Measurements from ENCODE around the gene ECSCR. TPM values are rescaled to one million over a fixed set of nuclear protein-coding genes. Genes with fewer than 3 reads are reported as not detected.
"Not testable (repeated sequence)": the region's sequence is repeated elsewhere in the genome, so short reads cannot be mapped to it uniquely, and the experiment has no call there.

ECSCR gene
- total and polyA plus RNA-seq, 7 experiments from 2014 or later, result 0.19 to 0.73 (median 0.37) TPM; not detected in 3

GRCh38 chr5:139443831-139444453, 18.6 kb downstream of the ECSCR start:
- ATAC-seq (no peak), DNase-seq (peak in 5 of 9 donors; percentile 36 to 56 (median 44))
- peaks cover 26 to 77% (median 67%) of the 10 kb centered on the region in 7 donors for H3K4me1 Mint-ChIP-seq

GRCh38 chr5:139440416-139440815, 22.1 kb downstream of the ECSCR start:
- H3K27ac ChIP-seq (ENCODE audit: low read depth, low read length), result not testable (repeated sequence)
- peaks cover 24 to 60% (median 52%) of the 10 kb centered on the region in 7 donors for H3K4me1 Mint-ChIP-seq

More at GRCh38 chr5:139443831-139444453, 18.6 kb downstream of the ECSCR start:
- Mint-ChIP-seq H3K27me3 (no peaks in the 10 kb centered on the region), H3K27ac (peak overlapping the region; percentile 41 to 93 (median 87)), H3K36me3 (peaks cover 0 to 6% (median 0%) of the 10 kb centered on the region in 5 donors), H3K4me3 (peak overlapping the region in 8 of 10 donors; percentile 15 to 76 (median 24)), H3K9me3 (no peaks in the 10 kb centered on the region)
- intact Hi-C loops (cut with micrococcal nuclease), result loop anchor here in 1 of 2 donors (1.0 kb wide), 1 partner anchor 14 kb away; no protein-coding TSS in a partner anchor
- ChIA-PET CTCF (interaction anchor here (0.7 to 8.1 kb wide), 2 partner anchors 70 to 206 kb away, joined by 3 to 60 read pairs; no protein-coding TSS in a partner anchor), POLR2A (interaction anchor here (0.6 to 2.2 kb wide), 9 partner anchors 11 to 74 kb away, joined by 3 to 12 read pairs (median 3); partner anchors contain the start of genes SMIM33 and STING1)
- Histone ChIP-seq H3K9me3 (ENCODE audit: control insufficient read depth in 2 of 3, low read length in 3 of 3) (no peaks in the 10 kb centered on the region), H3K36me3 (ENCODE audit: control insufficient read depth in 2 of 3, insufficient read depth in 3 of 3, low read length in 3 of 3) (peaks cover 0 to 3% (median 0%) of the 10 kb centered on the region in 3 experiments), H3K4me3 (ENCODE audit: low read length) (no peak overlapping the region), H3K27ac (ENCODE audit: low read depth, low read length) (no peak overlapping the region), H3K4me1 (ENCODE audit: control insufficient read depth in 2 of 2, insufficient read depth in 2 of 2, low read length in 2 of 2) (peaks cover 18 to 22% of the 10 kb centered on the region in 2 donors), H3K27me3 (ENCODE audit: control insufficient read depth in 2 of 2, insufficient read depth in 2 of 2, low read length in 2 of 2) (no peaks in the 10 kb centered on the region)

GRCh38 chr5:139439013-139439903, 23.3 kb downstream of the ECSCR start, which contains the start of gene DNAJC18:
TSS of gene DNAJC18 (minus strand) at chr5:139439525. CDS start at chr5:139439445, 80 bp downstream.
- Histone ChIP-seq H3K36me3 (ENCODE audit: control insufficient read depth in 2 of 3, insufficient read depth in 3 of 3, low read length in 3 of 3) (peaks cover 0 to 3% (median 0%) of the 10 kb centered on the region in 3 experiments), H3K4me1 (ENCODE audit: control insufficient read depth in 2 of 2, insufficient read depth in 2 of 2, low read length in 2 of 2) (peaks cover 15 to 26% of the 10 kb centered on the region in 2 donors), H3K4me3 (ENCODE audit: low read length) (peak within 1 kb of the TSS; percentile 86), H3K9me3 (ENCODE audit: control insufficient read depth in 2 of 3, low read length in 3 of 3) (no peaks in the 10 kb centered on the region), H3K27ac (ENCODE audit: low read depth, low read length) (peak within 1 kb of the TSS; percentile 100), H3K27me3 (ENCODE audit: control insufficient read depth in 2 of 2, insufficient read depth in 2 of 2, low read length in 2 of 2) (no peaks in the 10 kb centered on the region)
- Mint-ChIP-seq H3K9me3 (no peaks in the 10 kb centered on the region), H3K27ac (peak within 1 kb of the TSS; percentile 96 to 100 (median 99)), H3K36me3 (peaks cover 0 to 14% (median 8%) of the 10 kb centered on the region in 5 donors), H3K4me3 (peak within 1 kb of the TSS; percentile 84 to 99 (median 98)), H3K27me3 (no peaks in the 10 kb centered on the region), H3K4me1 (peaks cover 23 to 64% (median 45%) of the 10 kb centered on the region in 7 donors)
- ATAC-seq (peak; percentile 96), DNase-seq (peak; percentile 71 to 90 (median 85))
- ChIA-PET POLR2A (interaction anchor here (0.5 to 5.1 kb wide), 26 partner anchors 9 to 146 kb away, joined by 3 to 54 read pairs (median 4); partner anchors contain the start of genes MATR3, PAIP2, SMIM33 and SPATA24), CTCF (interaction anchor here (1.2 to 8.1 kb wide), 5 partner anchors 14 to 75 kb away, joined by 3 to 60 read pairs (median 5); partner anchors contain the start of genes ECSCR and STING1)
- intact Hi-C loops (cut with micrococcal nuclease), result loop anchor here (1.0 to 5.0 kb wide), 13 partner anchors 17 to 308 kb away; partner anchors contain the start of genes SPATA24 (in 2 of the 2), STING1 (in 2 of the 2), UBE2D2 (in 2 of the 2) and MATR3 (in 1 of the 2)

More at GRCh38 chr5:139440416-139440815, 22.1 kb downstream of the ECSCR start:
- H3K27me3 ChIP-seq (ENCODE audit: control insufficient read depth in 2 of 2, insufficient read depth in 2 of 2, low read length in 2 of 2); intact Hi-C loops (cut with micrococcal nuclease); DNase-seq; H3K9me3 Mint-ChIP-seq; H3K4me3 ChIP-seq (ENCODE audit: low read length); ATAC-seq; H3K36me3 Mint-ChIP-seq; H3K9me3 ChIP-seq (ENCODE audit: control insufficient read depth in 2 of 3, low read length in 3 of 3); H3K36me3 ChIP-seq (ENCODE audit: control insufficient read depth in 2 of 3, insufficient read depth in 3 of 3, low read length in 3 of 3); H3K27me3 Mint-ChIP-seq: not testable (repeated sequence)
- H3K27ac Mint-ChIP-seq, result peak overlapping the region in 6 of 9 donors; percentile 96 to 100 (median 99)
- ChIA-PET CTCF (interaction anchor here (1.2 to 8.1 kb wide), 2 partner anchors 34 to 73 kb away, joined by 3 to 60 read pairs; no protein-coding TSS in a partner anchor), POLR2A (interaction anchor here (1.0 to 5.1 kb wide), 10 partner anchors 9 to 100 kb away, joined by 3 to 54 read pairs (median 5); partner anchors contain the start of genes PAIP2, SMIM33 and STING1)
- peaks cover 15 to 28% of the 10 kb centered on the region in 2 donors for H3K4me1 ChIP-seq (ENCODE audit: control insufficient read depth in 2 of 2, insufficient read depth in 2 of 2, low read length in 2 of 2)
- H3K4me3 Mint-ChIP-seq, result peak overlapping the region in 5 of 10 donors; percentile 84 to 99 (median 95)

- H3K4me3 ChIP-seq (ENCODE audit: low read length), result no peak overlapping the region
These were observed 23.9 kb downstream of the ECSCR start for GRCh38 chr5:139438707-139439012.

GRCh38 chr5:139435676-139436075, 26.9 kb downstream of the ECSCR start:
- no peak for ATAC-seq
- no peak overlapping the region for H3K27ac ChIP-seq (ENCODE audit: low read depth, low read length)
- intact Hi-C loops (cut with micrococcal nuclease), result loop anchor here in 1 of 2 donors (5.0 kb wide), 1 partner anchor 312 kb away; no protein-coding TSS in a partner anchor
- Mint-ChIP-seq H3K27me3 (no peaks in the 10 kb centered on the region), H3K4me3 (no peak overlapping the region), H3K4me1 (peaks cover 13 to 35% (median 24%) of the 10 kb centered on the region in 7 donors), H3K36me3 (peaks cover 0 to 15% (median 8%) of the 10 kb centered on the region in 5 donors), H3K27ac (no peak overlapping the region), H3K9me3 (no peaks in the 10 kb centered on the region)
- ChIA-PET CTCF (interaction anchor here (1.2 to 4.5 kb wide), 4 partner anchors 12 to 78 kb away, joined by 4 to 30 read pairs (median 8); partner anchors contain the start of gene STING1), POLR2A (interaction anchor here (0.6 to 1.6 kb wide), 5 partner anchors 11 to 154 kb away, joined by 3 to 6 read pairs (median 4); no protein-coding TSS in a partner anchor)
- no peaks in the 10 kb centered on the region for H3K9me3 ChIP-seq (ENCODE audit: control insufficient read depth in 2 of 3, low read length in 3 of 3)
- peaks cover 0 to 3% (median 0%) of the 10 kb centered on the region in 3 experiments for H3K36me3 ChIP-seq (ENCODE audit: control insufficient read depth in 2 of 3, insufficient read depth in 3 of 3, low read length in 3 of 3)
- no peak for DNase-seq
- peaks cover 10 to 13% of the 10 kb centered on the region in 2 donors for H3K4me1 ChIP-seq (ENCODE audit: control insufficient read depth in 2 of 2, insufficient read depth in 2 of 2, low read length in 2 of 2)
- H3K27me3 ChIP-seq (ENCODE audit: control insufficient read depth in 2 of 2, insufficient read depth in 2 of 2, low read length in 2 of 2), result no peaks in the 10 kb centered on the region
- no peak overlapping the region for H3K4me3 ChIP-seq (ENCODE audit: low read length)

More at GRCh38 chr5:139438707-139439012, 23.9 kb downstream of the ECSCR start:
- Histone ChIP-seq H3K27ac (ENCODE audit: low read depth, low read length) (peak overlapping the region; percentile 100), H3K27me3 (ENCODE audit: control insufficient read depth in 2 of 2, insufficient read depth in 2 of 2, low read length in 2 of 2) (no peaks in the 10 kb centered on the region), H3K9me3 (ENCODE audit: control insufficient read depth in 2 of 3, low read length in 3 of 3) (no peaks in the 10 kb centered on the region), H3K4me1 (ENCODE audit: control insufficient read depth in 2 of 2, insufficient read depth in 2 of 2, low read length in 2 of 2) (peaks cover 10 to 20% of the 10 kb centered on the region in 2 donors), H3K36me3 (ENCODE audit: control insufficient read depth in 2 of 3, insufficient read depth in 3 of 3, low read length in 3 of 3) (peaks cover 0 to 3% (median 0%) of the 10 kb centered on the region in 3 experiments)
- Mint-ChIP-seq H3K27ac (peak overlapping the region; percentile 96 to 100 (median 99)), H3K4me1 (peaks cover 19 to 58% (median 39%) of the 10 kb centered on the region in 7 donors), H3K36me3 (peaks cover 0 to 17% (median 8%) of the 10 kb centered on the region in 5 donors), H3K9me3 (no peaks in the 10 kb centered on the region), H3K27me3 (no peaks in the 10 kb centered on the region), H3K4me3 (peak overlapping the region; percentile 78 to 99 (median 98))
- POLR2A ChIA-PET, result interaction anchor here (0.5 to 5.1 kb wide), 18 partner anchors 8 to 145 kb away, joined by 3 to 54 read pairs (median 6); partner anchors contain the start of genes MATR3, PAIP2, SMIM33 and STING1
- intact Hi-C loops (cut with micrococcal nuclease), result loop anchor here (1.0 to 5.0 kb wide), 13 partner anchors 16 to 309 kb away; partner anchors contain the start of genes SPATA24 (in 2 of the 2), STING1 (in 2 of the 2), UBE2D2 (in 2 of the 2) and MATR3 (in 1 of the 2)
- CTCF ChIA-PET, result interaction anchor here (0.7 to 8.1 kb wide), 7 partner anchors 13 to 99 kb away, joined by 3 to 60 read pairs (median 5); partner anchors contain the start of genes ECSCR and STING1
- DNase-seq, result no peak
- ATAC-seq, result no peak

Measured in naive thymus-derived CD4-positive, alpha-beta T cell (primary cell).